ENCODE measurements around the gene EEF1B2. TPM values are rescaled to one million over a fixed set of nuclear protein-coding genes. Genes with fewer than 3 reads are reported as not detected.

The EEF1B2 gene
- total and polyA plus RNA-seq, 2 of the 13 experiments (the other 11 are each of a cell fraction or from before 2014, with no cell fraction given): 1,284 to 1,731 TPM

DNA sequence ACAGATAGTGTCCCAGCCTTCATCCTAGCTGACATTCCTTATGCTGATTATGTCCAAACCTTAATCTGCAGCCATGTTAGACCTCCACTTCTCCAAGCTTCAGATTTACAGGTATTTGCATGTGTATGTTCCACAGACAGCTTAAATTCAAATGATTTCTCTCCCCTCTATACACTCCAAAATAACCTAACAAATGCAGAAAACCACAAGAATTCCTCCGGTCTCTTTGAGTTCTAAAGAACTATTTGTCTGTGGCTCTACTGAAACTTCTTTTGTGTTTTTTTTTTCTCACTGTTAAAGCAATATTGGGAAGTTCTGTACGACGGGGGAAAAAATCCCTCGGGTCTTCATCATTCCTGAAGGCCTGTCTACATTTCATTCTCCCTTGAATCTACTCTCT, 9.1 kb upstream of the EEF1B2 start (continued):
- TF ChIP-seq ZNF468 (CRISPR knock-in tag; IDR thresholded peaks at IDR 0.05) (no peak), NRL (CRISPR knock-in tag; IDR thresholded peaks at IDR 0.05; ENCODE audit: borderline replicate concordance) (no peak), PLRG1 (conservative IDR thresholded peaks at IDR 0.05) (no peak)

DNA sequence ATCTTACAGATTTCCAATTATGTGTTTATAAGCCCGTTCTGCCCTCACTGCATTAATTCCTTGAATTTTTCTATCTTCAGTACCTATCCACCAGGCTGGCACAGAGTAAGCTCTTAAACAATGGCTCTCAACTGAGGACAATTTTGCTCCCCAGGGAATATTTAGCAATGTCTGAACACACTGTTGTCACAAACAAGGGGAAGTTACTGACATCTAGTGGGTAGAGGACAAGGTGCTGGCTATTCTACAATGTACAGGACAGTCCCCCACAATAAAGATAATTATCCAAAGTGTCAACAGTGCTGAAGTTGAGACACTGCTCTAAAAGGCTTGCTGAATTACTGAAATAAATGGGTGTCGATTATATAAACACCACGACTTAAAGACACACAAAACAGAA, 5.5 kb upstream of the EEF1B2 start:
- ChIA-PET CTCF (ENCODE audit: low intra/inter-chr PET ratio, low total read pairs) (interaction anchor here (1.4 kb wide), 1 partner anchor 150 kb away, joined by 5 read pairs; no protein-coding TSS in a partner anchor), POLR2A (interaction anchor here (1.0 kb wide), 1 partner anchor 76 kb away, joined by 3 read pairs; no protein-coding TSS in a partner anchor)
- Histone ChIP-seq H3K27me3 (ENCODE audit: control insufficient read depth in 1 of 2, insufficient read depth in 2 of 2, low read length in 2 of 2) (no peaks in the 10 kb centered on the region; a peak in 1 of 5 replicates), H3K36me3 (replicated peaks in 1 of 2; ENCODE audit: control insufficient read depth in 1 of 2, insufficient read depth in 2 of 2, low read length in 2 of 2) (peaks cover 6 to 36% of the 10 kb centered on the region in 2 experiments), H2AFZ (ENCODE audit: low read length) (no peak overlapping the region), H4K20me1 (ENCODE audit: insufficient read depth, low read length) (peaks cover 15% of the 10 kb centered on the region; the same call in 1 of the 2 replicates), H3K4me1 (ENCODE audit: insufficient read depth, low read length) (peaks cover 29% of the 10 kb centered on the region), H3K4me3 (replicated peaks in 1 of 3; ENCODE audit: insufficient read depth in 1 of 3, low read depth in 2 of 3, low read length in 3 of 3) (no peak overlapping the region), H3K4me2 (ENCODE audit: low read depth, low read length) (no peak overlapping the region), H3K9ac (ENCODE audit: insufficient read depth, low read depth, low read length) (no peak overlapping the region), H3K9me3 (ENCODE audit: low read length) (no peaks in the 10 kb centered on the region), H3K27ac (ENCODE audit: extremely low read length, insufficient read depth, low read length) (no peak overlapping the region), H3K79me2 (ENCODE audit: insufficient read depth, low read length) (peaks cover 63% of the 10 kb centered on the region)
- WGBS (ENCODE audit: low lambda C conversion rate): 71% methylated on average over 3 of the region's 3 CpGs
- FAIRE-seq (peak; percentile 44), DNase-seq (ENCODE audit: low spot score) (peak; percentile 58), ATAC-seq (peak; percentile 83)
- in situ Hi-C loops (cut with HindIII; ENCODE audit: extremely low pct_ligation_motif_present, low pct_unique_long_range_greater_than_20kb): no loop called here
- intact Hi-C loops (cut with micrococcal nuclease; ENCODE audit: unreplicated experiment): loop anchor here (1.0 to 5.0 kb wide), 2 partner anchors 150 to 222 kb away; no protein-coding TSS in a partner anchor
- no TSS peak for BruUV-seq (replicated peaks)
- TF ChIP-seq MED8 (CRISPR knock-in tag; IDR thresholded peaks at IDR 0.05; ENCODE audit: insufficient replicate concordance): no peak
- TF ChIP-seq, protein P1, sequence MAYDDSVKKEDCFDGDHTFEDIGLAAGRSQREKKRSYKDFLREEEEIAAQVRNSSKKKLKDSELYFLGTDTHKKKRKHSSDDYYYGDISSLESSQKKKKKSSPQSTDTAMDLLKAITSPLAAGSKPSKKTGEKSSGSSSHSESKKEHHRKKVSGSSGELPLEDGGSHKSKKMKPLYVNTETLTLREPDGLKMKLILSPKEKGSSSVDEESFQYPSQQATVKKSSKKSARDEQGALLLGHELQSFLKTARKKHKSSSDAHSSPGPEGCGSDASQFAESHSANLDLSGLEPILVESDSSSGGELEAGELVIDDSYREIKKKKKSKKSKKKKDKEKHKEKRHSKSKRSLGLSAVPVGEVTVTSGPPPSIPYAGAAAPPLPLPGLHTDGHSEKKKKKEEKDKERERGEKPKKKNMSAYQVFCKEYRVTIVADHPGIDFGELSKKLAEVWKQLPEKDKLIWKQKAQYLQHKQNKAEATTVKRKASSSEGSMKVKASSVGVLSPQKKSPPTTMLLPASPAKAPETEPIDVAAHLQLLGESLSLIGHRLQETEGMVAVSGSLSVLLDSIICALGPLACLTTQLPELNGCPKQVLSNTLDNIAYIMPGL (CRISPR knock-in tag; IDR thresholded peaks at IDR 0.05; ENCODE audit: borderline replicate concordance in 1 of 2, low read depth in 1 of 2): peak in 1 of 2 experiments; percentile 21; a peak in 1 of 4 replicates
- 0 out of 2 replicates have a peak, but pooled peaks have one; percentile 34 for TF ChIP-seq HOXA5 (CRISPR knock-in tag; IDR thresholded peaks at IDR 0.05)
- no peak for TF ChIP-seq SOX6 (IDR thresholded peaks at IDR 0.05)
- TF ChIP-seq SOX6 (CRISPR knock-in tag; IDR thresholded peaks at IDR 0.05): peak; percentile 60
- TF ChIP-seq STAG1 (CRISPR knock-in tag; IDR thresholded peaks at IDR 0.05): peak; percentile 67
- TF ChIP-seq ZNF510 (CRISPR knock-in tag; IDR thresholded peaks at IDR 0.05; ENCODE audit: low read depth): no peak
- TF ChIP-seq SOX13 (IDR thresholded peaks at IDR 0.05): no peak
- TF ChIP-seq SOX13 (CRISPR knock-in tag; conservative IDR thresholded peaks at IDR 0.05 in 1 of 2, IDR thresholded peaks at IDR 0.05 in 1 of 2): 0 out of 4 replicates have a peak, but pooled peaks of 1 of the 2 experiments have one; percentile 19
- TF ChIP-seq FOXA3 (CRISPR knock-in tag; IDR thresholded peaks at IDR 0.05): 0 out of 2 replicates have a peak, but pooled peaks have one; percentile 21
- TF ChIP-seq TARDBP (CRISPR knock-in tag; IDR thresholded peaks at IDR 0.05): peak; percentile 55; the same call in 1 of the 2 replicates
- TF ChIP-seq HES4 (CRISPR knock-in tag; IDR thresholded peaks at IDR 0.05; ENCODE audit: borderline replicate concordance): no peak
- TF ChIP-seq GABPB1 (CRISPR knock-in tag; IDR thresholded peaks at IDR 0.05): no peak
- TF ChIP-seq GATAD2A (CRISPR knock-in tag; IDR thresholded peaks at IDR 0.05): peak; percentile 43
- TF ChIP-seq FOXO1 (CRISPR knock-in tag; IDR thresholded peaks at IDR 0.05): 0 out of 2 replicates have a peak, but pooled peaks have one; percentile 35
- TF ChIP-seq, protein P2, sequence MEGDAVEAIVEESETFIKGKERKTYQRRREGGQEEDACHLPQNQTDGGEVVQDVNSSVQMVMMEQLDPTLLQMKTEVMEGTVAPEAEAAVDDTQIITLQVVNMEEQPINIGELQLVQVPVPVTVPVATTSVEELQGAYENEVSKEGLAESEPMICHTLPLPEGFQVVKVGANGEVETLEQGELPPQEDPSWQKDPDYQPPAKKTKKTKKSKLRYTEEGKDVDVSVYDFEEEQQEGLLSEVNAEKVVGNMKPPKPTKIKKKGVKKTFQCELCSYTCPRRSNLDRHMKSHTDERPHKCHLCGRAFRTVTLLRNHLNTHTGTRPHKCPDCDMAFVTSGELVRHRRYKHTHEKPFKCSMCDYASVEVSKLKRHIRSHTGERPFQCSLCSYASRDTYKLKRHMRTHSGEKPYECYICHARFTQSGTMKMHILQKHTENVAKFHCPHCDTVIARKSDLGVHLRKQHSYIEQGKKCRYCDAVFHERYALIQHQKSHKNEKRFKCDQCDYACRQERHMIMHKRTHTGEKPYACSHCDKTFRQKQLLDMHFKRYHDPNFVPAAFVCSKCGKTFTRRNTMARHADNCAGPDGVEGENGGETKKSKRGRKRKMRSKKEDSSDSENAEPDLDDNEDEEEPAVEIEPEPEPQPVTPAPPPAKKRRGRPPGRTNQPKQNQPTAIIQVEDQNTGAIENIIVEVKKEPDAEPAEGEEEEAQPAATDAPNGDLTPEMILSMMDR (CRISPR knock-in tag; IDR thresholded peaks at IDR 0.05): peak; percentile 77
- TF ChIP-seq LCORL (IDR thresholded peaks at IDR 0.05): no peak
- TF ChIP-seq LCORL (CRISPR knock-in tag; IDR thresholded peaks at IDR 0.05): no peak
- TF ChIP-seq RFX5 (IDR thresholded peaks at IDR 0.05; ENCODE audit: low read depth, low read length): no peak
